Kidney capillary endothelial cell (primary cell): Measurements from ENCODE around the gene UROC1.

Experiments used
- DNase-seq: peaks from one replicate; pipeline ENCODE4 v3.0.0-alpha.2; 2018; ENCODE audit warnings: low spot score

Gene UROC1

GRCh38 chr3:126530171-126531050 is 12.8 kb upstream of the UROC1 start:
- no peak for DNase-seq

- no peak for DNase-seq
Observed at GRCh38 chr3:126529585-126530170, 12.1 kb upstream of the UROC1 start.

- DNase-seq: no peak
Observed at GRCh38 chr3:126528800-126529541, 11.4 kb upstream of the UROC1 start.

GRCh38 chr3:126528419-126528799 is 10.8 kb upstream of the UROC1 start:
- no peak for DNase-seq

- DNase-seq: no peak
Observed at GRCh38 chr3:126527455-126528211, 10.1 kb upstream of the UROC1 start.

GRCh38 chr3:126527006-126527405 is 9.4 kb upstream of the UROC1 start:
- DNase-seq: no peak

- no peak for DNase-seq
Observed at GRCh38 chr3:126526668-126527005, 9.1 kb upstream of the UROC1 start.

GRCh38 chr3:126525853-126526667 is 8.5 kb upstream of the UROC1 start:
- no peak for DNase-seq

GRCh38 chr3:126525091-126525852 is 7.7 kb upstream of the UROC1 start:
- no peak for DNase-seq

- no peak for DNase-seq
Observed at GRCh38 chr3:126524429-126524988, 6.9 kb upstream of the UROC1 start.

GRCh38 chr3:126523745-126524428 is 6.3 kb upstream of the UROC1 start, which contains the start of gene CHST13:
CHST13 (plus strand) TSS chr3:126524155; CDS start chr3:126524333, 178 bp downstream.
- DNase-seq: peak; percentile 23

GRCh38 chr3:126522363-126522788 is 4.8 kb upstream of the UROC1 start:
- DNase-seq: peak; percentile 48

- DNase-seq: no peak
Observed at GRCh38 chr3:126521122-126521891, 3.7 kb upstream of the UROC1 start.

GRCh38 chr3:126519506-126520455 is 2.2 kb upstream of the UROC1 start:
- no peak for DNase-seq

- DNase-seq: no peak
Observed at GRCh38 chr3:126518779-126519177, 1.2 kb upstream of the UROC1 start.

- no peak for DNase-seq
Observed at GRCh38 chr3:126517986-126518778, 609 bp upstream of the UROC1 start.

GRCh38 chr3:126516936-126517290 is 660 bp downstream of the UROC1 start:
- DNase-seq: no peak
